Erythroblast (primary cell): ENCODE measurements around the gene GNAQ.
"Not testable (repeated sequence)": the region's sequence is repeated elsewhere in the genome, so short reads cannot be mapped to it uniquely, and the experiment has no call there.

Source experiments
- DNase-seq, 2 experiments: peaks; one replicate each; lab custom pipeline; 2025; lab: John Stamatoyannopoulos, UW
- GATA1 ChIP-seq: IDR thresholded peaks from 2 replicates; pipeline ENCODE4 v1.6.1; 2011; ENCODE audit warnings: low read depth, mild to moderate bottlenecking, control low read depth, low read length, moderate library complexity
- POLR2A ChIP-seq: IDR thresholded peaks from 2 replicates; pipeline ENCODE4 v1.6.1; 2011; ENCODE audit warnings: mild to moderate bottlenecking, low read length

GNAQ gene

GRCh38 chr9:78031444-78031892 lies at the start of gene GNAQ:
Gene GNAQ (minus strand): TSS chr9:78031811. CDS start chr9:78031235, 576 bp downstream.
- no peak for TF ChIP-seq POLR2A
- no peak for TF ChIP-seq GATA1
- peak; percentile 76 to 85 for DNase-seq

- TF ChIP-seq GATA1, result no peak
- TF ChIP-seq POLR2A, result no peak
- DNase-seq, result peak in 1 of 2 experiments; percentile 7
Observed at GRCh38 chr9:78074385-78075291, 43.0 kb upstream of the GNAQ start.

- no peak for DNase-seq
- no peak for TF ChIP-seq GATA1
- TF ChIP-seq POLR2A, result no peak
Observed at GRCh38 chr9:78073722-78074121, 42.1 kb upstream of the GNAQ start.

DNA sequence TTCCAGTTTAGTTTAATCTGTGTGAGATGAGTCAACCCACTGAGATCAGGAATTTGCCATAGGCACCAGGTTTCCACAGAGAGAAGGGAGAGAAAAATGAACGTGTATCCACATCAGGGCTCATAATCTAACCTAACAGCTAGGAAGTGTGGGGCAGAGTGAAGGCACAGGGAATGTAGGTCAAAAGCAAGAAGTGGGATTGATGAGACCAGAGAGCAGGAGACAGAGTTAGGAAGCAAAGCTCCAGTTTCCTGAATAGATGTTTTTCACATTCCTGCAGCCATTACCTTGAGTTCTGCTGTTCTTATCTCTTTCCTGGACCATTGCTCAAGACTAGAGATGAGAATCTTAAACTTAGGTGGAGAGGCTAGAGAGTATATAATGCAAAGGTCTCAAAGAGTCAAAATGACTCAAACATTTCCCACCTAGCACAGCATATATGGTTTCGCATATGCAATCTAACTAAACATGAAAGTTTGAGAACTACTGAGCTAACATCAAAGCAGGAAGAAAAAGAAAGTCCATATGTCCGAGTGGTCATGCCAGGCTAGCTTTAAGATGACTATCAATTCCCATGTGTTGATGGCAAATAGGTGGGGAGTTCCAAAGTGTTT lies 41.1 kb upstream of the GNAQ start:
- TF ChIP-seq POLR2A, result no peak
- no peak for TF ChIP-seq GATA1
- DNase-seq, result no peak

- no peak for TF ChIP-seq GATA1
- no peak for TF ChIP-seq POLR2A
- DNase-seq, result no peak
Observed at GRCh38 chr9:78070521-78070920, 38.9 kb upstream of the GNAQ start.

- DNase-seq, result no peak
- TF ChIP-seq POLR2A (no peak), GATA1 (no peak)
Observed at GRCh38 chr9:78064075-78064474, 32.5 kb upstream of the GNAQ start.

DNA sequence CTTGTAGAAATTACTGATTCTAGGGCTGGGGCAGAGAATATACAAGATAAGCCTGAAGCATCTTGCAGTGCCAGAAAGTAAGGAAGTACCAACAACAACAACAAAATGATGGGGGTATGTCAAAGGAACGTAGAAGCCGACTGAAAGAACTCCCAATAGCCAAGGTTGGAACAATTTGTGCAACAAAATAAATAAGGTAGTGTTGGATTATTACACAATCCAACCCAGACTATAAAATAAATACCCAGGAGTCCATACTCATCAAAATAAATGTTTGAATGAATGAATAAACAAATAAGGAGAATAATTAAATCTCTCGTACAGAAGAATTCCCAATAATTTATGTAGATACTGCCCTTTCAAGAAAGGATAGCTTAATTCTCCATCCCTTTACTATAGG lies 31.1 kb upstream of the GNAQ start:
- DNase-seq, result no peak
- no peak for TF ChIP-seq GATA1
- no peak for TF ChIP-seq POLR2A

DNA sequence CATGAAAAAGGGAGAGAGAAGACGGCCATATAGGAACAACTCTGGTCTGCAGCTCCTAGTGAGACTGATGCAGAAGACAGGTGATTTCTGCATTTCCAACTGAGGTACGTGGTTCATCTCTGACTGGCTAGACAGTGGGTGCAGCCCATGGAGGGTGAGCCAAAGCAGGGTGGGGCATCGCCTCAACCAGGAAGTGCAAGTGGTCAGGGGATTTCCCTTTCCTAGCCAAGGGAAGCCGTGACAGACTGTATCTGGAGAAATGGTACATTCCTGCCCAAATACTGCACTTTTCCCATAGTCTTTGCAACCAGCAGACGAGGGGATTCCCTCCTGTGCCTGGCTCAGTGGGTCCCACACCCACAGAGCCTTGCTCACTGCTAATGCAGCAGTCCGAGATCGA lies 22.6 kb upstream of the GNAQ start:
- not testable (repeated sequence) for DNase-seq

DNA sequence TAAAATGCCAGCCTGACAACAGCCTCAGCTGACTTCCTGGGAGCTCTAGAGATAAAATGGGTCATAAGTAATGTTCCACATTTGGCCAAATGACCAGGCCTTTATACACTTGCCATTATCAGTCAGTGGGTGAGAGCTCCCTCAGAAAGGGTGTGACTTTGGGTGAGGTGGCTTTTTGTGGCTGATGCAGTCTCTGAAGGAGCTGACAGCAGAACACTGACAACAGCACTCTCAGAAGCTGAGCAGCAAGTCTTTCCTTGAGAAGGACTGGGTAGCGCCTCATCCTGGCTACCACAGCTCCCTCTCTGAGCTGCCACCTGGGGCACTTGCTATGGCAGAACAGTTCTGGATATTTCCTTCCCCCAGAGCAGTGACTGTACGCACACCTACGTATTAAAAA lies 22.0 kb upstream of the GNAQ start:
- DNase-seq, result peak; percentile 42 to 51
- TF ChIP-seq POLR2A (no peak), GATA1 (no peak)

- DNase-seq, result no peak
- TF ChIP-seq POLR2A (no peak), GATA1 (no peak)
Observed at GRCh38 chr9:78050421-78050820, 18.8 kb upstream of the GNAQ start.

DNA sequence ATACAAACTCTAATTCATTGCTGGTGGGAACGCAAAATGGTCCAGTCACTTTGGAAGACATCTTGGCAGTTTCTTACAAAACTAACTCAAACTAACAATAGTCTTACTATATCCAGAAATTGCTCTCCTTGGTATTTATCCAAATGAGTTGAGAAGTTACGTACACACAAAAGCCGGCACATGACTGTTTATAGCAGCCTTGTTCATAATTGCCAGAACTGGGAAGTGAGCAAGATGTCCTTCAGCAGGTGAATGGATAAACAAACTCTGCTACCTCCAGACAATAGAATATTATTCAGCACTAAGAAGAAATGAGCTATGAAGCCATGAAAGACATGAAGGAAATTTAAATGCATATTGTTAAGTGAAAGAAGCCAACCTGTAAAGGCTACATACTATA lies 17.9 kb upstream of the GNAQ start:
- DNase-seq, result no peak
- TF ChIP-seq POLR2A (no peak), GATA1 (no peak)

GRCh38 chr9:78047106-78047505 lies 15.5 kb upstream of the GNAQ start:
- TF ChIP-seq GATA1 (no peak), POLR2A (no peak)
- no peak for DNase-seq

DNA sequence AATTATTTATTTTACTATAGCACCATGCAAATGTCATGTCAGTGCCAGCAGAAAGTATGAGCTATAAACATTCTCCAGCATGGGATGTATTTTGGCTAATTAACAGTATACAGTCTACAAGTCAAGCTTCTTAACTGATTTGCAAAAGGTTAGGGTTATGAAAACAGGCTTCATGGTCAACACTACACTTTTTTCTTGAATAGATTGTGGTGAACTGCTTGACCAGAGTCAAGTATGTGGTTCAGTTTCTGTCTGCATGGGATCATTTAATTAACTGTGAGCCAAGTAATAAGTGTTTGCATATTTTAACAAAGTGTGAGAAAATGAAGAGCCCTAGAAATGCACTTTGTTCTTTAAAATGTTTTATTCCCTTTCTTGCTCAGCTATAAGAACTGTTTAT lies 14.5 kb upstream of the GNAQ start:
- DNase-seq, result no peak
- TF ChIP-seq GATA1 (no peak), POLR2A (no peak)

GRCh38 chr9:78044886-78045285 lies 13.3 kb upstream of the GNAQ start:
- TF ChIP-seq POLR2A (no peak), GATA1 (no peak)
- DNase-seq, result no peak

DNA sequence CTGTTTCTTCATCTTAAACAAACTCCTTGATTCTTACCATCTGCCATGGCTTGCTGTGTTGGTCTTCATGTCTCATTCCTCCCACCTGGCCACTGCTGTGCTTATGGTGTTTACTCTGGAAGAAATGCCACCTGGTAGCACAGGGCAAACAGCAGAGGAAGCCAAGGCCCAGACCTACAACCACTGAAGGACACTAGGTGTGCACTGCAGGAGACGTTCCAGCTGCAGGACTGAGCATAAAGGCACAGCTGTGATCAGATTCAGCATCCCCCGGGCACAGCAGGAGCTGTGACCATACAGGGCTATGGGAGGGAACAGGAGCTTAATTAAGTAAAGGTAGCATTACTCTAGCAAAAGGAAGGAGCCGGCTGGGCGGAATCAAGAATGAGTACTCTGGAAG lies 12.6 kb upstream of the GNAQ start:
- TF ChIP-seq POLR2A, result no peak
- no peak for TF ChIP-seq GATA1
- no peak for DNase-seq

DNA sequence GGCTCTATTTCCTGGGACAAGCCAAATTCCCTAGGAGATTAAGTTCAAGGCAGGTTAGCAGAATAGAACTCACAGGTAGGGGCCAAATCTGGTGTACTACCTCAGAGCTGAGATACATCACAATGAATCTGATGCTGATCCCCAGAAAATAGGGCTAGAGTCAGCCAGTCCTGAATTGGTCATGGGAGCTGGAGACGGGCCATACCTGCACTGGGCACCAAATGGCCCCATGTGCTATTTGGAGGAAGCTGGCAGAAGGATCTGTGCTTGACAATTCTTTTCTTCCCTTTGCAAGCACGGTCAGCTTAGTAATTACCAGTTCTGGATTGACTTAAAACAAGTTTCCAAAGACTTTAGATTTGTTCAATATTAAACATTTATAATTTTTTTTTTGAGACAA lies 10.4 kb upstream of the GNAQ start:
- TF ChIP-seq POLR2A, result no peak
- TF ChIP-seq GATA1, result no peak
- DNase-seq, result no peak
